Hematopoietic multipotent progenitor cell (in vitro differentiated cells): ENCODE measurements around the gene SRCIN1. TPM values are rescaled to one million over a fixed set of nuclear protein-coding genes. Genes with fewer than 3 reads are reported as not detected.
"Not testable (repeated sequence)": the region's sequence is repeated elsewhere in the genome, so short reads cannot be mapped to it uniquely, and the experiment has no call there.

ENCODE experiments used
- DNase-seq, 3 donors: peaks; one replicate each; pipeline ENCODE4 v3.0.0-alpha.2; 2011 to 2015; ENCODE audit warnings: low read depth in 2 of 3, low spot score in 2 of 3
- total RNA-seq: library from RNA; depleted of rRNA; stranded (reverse); fragments of >200 nt; gene quantifications from one replicate; pipeline ENCODE4 v1.2.3, GENCODE V29; 2012

SRCIN1 gene
- under 0.01 TPM for total RNA-seq

GRCh38 chr17:38605841-38606645 lies at the start of gene SRCIN1:
Gene SRCIN1, minus strand, starts transcription at chr17:38605952. Its CDS starts 247 bp downstream, at chr17:38605705.
- DNase-seq: peak in 2 of 3 donors; percentile 35 to 54

GRCh38 chr17:38654411-38655398 lies 49.0 kb upstream of the SRCIN1 start:
- DNase-seq: no peak

- DNase-seq: no peak
These were observed 47.9 kb upstream of the SRCIN1 start for GRCh38 chr17:38653679-38654078.

- DNase-seq: no peak
These were observed 47.5 kb upstream of the SRCIN1 start for GRCh38 chr17:38653230-38653629.

- DNase-seq: not testable (repeated sequence)
These were observed 45.0 kb upstream of the SRCIN1 start for GRCh38 chr17:38650653-38651173.

GRCh38 chr17:38637951-38638350 lies 32.2 kb upstream of the SRCIN1 start:
- DNase-seq: no peak

- DNase-seq: no peak
These were observed 30.3 kb upstream of the SRCIN1 start for GRCh38 chr17:38636054-38636453.

- no peak for DNase-seq
These were observed 26.6 kb upstream of the SRCIN1 start for GRCh38 chr17:38632334-38632733.

GRCh38 chr17:38628441-38628840 lies 22.7 kb upstream of the SRCIN1 start:
- no peak for DNase-seq

GRCh38 chr17:38627957-38628356 lies 22.2 kb upstream of the SRCIN1 start:
- no peak for DNase-seq

GRCh38 chr17:38626606-38627226 lies 21.0 kb upstream of the SRCIN1 start:
- DNase-seq: not testable (repeated sequence)

GRCh38 chr17:38625482-38625881 lies 19.7 kb upstream of the SRCIN1 start:
- no peak for DNase-seq

- not testable (repeated sequence) for DNase-seq
These were observed 19.1 kb upstream of the SRCIN1 start for GRCh38 chr17:38624782-38625355.

GRCh38 chr17:38621538-38621937 lies 15.8 kb upstream of the SRCIN1 start:
- no peak for DNase-seq

GRCh38 chr17:38620551-38621277 lies 15.0 kb upstream of the SRCIN1 start:
- no peak for DNase-seq

- DNase-seq: no peak
These were observed 14.3 kb upstream of the SRCIN1 start for GRCh38 chr17:38619937-38620550.

- no peak for DNase-seq
These were observed 13.7 kb upstream of the SRCIN1 start for GRCh38 chr17:38619451-38619795.

- DNase-seq: no peak
These were observed 12.4 kb upstream of the SRCIN1 start for GRCh38 chr17:38617967-38618760.
